GM19328 (cell line): ENCODE results near the gene PHTF2.
"Not testable (repeated sequence)": the region's sequence is repeated elsewhere in the genome, so short reads cannot be mapped to it uniquely, and the experiment has no call there.

Experiments used
- ATAC-seq: cut with Tn5 transposase; IDR thresholded peaks from one replicate; pipeline ENCODE4 v1.9.1; 2021; ENCODE audit warnings: mild to moderate bottlenecking, moderate library complexity; ENCODE audit not compliant: unreplicated experiment

Gene PHTF2

DNA sequence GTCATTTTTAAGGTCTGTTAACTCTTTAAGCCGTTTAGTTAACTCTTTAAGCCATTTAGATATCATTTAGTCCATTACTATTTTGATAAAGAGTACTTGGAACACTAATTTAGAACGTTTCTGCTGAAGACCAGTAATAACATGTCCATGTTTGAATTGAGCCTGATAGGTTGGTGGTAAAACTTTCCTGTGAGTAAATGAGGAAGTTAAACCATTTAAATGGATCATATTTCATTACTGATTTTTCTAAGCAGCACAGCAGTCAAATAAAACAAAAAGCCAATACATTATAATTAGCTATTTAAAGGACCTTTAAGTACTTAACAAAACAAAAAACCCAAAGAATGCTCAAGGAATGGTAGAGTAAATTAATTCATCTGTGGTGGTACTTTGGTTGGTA lies 29.4 kb downstream of the PHTF2 start:
- ATAC-seq = no peak

DNA sequence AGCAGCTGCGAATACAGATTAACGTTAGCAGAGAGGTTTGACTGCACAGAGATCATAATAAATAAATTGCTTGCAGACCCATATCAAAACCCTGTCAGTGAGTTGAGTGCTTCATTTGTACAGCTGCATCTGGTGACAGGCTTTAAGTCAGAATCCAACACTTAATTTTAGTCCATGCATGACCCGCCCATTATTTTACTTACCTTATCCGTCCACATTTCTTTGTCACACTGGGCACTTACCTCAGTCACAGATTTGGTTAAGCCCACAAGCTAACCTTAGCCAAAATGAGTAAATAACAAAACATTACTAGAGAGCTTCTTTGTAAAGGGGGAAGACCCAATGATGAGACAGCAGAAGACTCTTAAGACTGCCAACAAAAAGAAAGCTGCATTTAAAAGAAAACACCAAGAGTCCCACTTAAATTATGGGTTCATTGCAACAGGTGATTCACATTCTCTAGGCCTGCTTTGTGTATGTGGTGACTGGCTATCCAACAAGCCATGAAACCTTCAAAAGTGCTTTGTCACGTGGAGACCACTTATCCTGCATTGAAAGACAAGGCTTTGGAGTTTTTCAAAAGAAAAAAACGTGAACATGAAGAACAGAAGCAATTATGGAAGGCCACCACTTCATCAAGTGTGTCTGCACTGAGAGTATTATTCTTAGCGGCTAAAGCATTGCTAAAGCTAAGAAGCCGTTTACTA lies 32.2 kb downstream of the PHTF2 start:
- ATAC-seq = no peak

DNA sequence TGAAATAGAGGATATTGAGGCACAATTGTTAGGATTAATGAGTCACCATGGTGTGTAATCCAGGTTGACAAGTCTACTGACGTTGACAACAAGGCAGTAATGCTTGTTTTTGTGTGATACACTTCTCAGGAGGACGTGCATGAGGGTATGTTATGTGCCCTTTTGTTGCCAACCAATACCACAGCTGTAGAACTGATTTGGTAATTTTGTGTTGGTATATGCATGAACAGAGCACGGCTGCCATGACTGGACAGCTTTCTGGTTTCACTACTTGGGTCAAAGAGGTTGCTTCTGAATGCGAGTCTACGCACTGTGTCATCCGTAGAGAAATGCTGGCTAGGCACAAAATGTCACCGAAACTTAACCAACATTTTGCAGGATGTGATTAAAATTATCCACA lies 32.9 kb downstream of the PHTF2 start:
- ATAC-seq = no peak

DNA sequence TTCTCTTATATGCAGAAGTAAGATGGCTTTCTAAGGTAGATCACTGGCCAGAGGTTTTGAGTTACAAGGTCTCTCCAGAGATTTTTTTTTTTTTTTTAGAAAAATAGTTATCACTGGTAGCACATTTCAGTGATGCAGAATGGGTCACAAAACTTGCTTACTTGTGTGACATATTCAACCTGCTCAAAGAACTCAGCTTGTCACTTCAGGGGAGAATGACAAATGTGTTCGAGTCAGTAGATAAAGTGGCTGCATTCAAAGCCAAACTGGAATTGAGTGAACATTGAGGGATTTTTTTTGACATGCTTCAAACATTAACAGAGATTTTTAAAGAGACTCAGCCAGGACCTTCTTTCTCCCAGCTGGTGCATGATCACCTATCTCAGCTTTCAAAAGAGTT lies 33.4 kb downstream of the PHTF2 start:
- no peak for ATAC-seq

DNA sequence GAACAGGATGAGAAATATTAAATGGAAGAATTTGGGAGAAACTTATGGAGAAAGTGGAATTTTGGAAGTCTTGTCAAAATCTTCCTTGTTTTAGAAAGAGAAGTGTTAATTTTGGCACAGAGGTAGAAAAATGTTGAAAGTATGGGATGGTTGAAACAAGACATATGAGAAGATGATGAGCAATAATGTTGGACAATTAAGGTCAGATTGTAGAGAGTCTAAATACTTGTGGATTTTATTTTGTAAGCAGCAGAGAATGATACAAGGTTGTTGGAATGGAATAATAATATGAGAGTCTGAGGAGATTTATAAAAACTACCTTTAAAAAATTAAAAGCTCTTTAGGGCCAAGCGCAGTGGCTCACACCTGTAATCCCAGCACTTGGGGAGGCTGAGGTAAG lies 34.6 kb downstream of the PHTF2 start:
- ATAC-seq = no peak

DNA sequence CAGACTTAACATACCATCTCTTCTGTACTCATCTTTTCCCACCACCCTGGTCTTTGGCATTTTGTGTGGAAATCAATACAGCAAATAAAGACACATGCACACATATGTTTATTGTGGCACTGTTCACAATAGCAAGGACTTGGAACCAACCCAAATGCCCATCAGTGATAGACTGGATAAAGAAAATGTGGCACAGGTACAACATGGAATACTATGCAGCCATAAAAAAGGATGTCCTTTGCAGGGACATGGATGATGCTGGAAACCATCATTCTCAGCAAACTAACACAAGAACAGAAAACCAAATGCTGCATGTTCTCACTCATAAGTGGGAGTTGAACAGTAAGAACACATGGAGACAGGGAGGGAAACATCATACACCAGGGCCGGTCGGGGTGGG lies 37.9 kb downstream of the PHTF2 start:
- not testable (repeated sequence) for ATAC-seq

DNA sequence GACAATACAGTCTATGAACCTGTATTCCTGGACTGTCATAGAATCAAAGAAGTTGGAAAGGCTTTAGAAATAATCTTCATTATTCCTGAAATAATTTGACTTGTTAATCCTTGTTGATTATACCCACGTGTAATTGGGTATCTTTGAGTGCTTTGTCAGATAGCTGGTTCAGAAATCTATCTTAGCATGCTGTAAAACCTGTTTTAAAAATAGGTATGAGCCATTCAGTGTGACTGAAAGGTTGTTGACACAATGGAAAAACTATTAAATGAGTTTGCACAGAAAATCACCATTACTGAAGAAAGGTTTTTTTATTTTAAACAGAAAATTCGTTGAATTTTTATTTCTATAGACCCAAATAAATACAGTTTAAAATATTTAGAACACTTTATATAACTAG lies 38.7 kb downstream of the PHTF2 start:
- no peak for ATAC-seq

DNA sequence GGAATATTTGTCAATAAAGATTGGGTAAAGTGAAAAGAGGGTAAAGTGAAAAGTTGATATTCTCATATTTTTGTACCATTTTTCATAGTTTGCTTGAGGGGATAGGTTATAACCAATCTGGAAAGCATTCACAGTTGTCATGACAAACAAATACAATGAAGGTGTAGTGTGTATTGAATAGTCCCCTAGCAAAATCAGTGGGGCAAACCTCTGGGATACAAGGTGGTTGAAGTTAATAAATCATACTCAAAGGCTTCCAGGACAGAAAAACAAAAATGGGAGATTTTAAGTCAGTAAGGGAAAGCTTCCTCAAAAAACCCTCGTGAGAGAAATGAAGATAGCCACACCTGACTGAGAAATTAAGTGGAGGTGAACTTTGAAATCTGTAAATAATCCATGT lies 39.4 kb downstream of the PHTF2 start:
- no peak for ATAC-seq

DNA sequence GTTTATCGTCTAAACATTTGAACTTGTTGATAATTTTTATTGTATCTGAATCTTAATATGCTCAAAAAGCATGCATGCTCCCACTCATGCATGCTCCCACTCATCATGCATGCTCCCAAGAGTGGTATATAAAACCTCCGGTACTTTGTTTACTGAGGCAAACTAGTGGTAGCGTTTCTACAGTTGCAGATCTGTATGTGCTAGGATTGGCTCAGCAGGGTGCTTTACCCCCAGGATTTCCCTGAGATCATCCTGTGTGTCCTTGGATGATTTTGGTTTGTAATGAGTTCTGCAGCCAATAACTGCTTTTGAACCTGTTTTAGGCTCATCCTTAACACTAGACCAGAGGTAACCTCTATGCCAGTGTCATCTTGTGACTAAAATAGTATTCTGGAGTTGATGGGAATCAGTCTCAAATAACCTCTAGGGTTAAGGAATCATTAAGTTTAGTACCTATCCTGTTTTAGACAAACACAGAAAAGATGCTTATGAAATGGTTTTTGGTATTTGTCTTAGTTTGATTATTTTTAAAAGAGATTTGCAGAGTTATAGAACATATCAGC lies 40.4 kb downstream of the PHTF2 start:
- ATAC-seq = no peak

DNA sequence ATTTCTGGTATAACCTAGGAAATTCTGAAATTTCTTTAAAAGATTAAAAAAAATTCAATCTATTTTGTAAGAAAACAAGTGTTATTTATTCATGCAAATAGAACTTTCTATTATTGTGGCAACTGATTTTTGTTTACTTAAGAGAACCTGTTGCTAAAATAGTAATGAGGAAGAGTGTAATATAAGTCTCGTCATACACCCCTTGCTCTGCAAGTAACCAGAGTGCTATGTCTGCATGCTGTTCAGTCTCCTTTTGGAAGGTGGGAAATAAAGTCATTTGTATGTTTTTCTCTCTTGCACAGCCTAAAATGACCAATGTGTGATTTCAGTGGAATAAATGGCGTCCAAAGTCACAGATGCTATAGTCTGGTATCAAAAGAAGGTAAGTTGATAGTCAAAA lies 41.3 kb downstream of the PHTF2 start:
- ATAC-seq = no peak

DNA sequence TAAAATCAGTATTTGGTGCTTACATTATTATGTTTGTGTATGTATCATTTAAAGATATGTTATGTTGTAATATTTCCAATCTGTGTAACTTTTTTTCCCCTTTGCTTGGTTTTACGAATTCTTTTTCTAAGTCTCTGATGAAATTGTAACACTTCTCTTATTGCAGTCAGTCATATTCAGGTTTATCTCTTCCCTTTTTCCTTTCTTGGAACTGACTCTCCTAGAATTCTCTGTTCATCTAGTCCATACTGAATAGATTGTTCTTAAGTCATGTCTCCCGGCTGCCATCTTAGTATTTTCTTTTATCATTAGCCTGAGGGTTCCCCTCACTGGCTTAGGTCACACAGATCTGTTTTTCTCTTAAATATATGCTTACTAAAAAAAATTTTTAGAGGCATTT lies 44.6 kb downstream of the PHTF2 start:
- ATAC-seq = no peak

DNA sequence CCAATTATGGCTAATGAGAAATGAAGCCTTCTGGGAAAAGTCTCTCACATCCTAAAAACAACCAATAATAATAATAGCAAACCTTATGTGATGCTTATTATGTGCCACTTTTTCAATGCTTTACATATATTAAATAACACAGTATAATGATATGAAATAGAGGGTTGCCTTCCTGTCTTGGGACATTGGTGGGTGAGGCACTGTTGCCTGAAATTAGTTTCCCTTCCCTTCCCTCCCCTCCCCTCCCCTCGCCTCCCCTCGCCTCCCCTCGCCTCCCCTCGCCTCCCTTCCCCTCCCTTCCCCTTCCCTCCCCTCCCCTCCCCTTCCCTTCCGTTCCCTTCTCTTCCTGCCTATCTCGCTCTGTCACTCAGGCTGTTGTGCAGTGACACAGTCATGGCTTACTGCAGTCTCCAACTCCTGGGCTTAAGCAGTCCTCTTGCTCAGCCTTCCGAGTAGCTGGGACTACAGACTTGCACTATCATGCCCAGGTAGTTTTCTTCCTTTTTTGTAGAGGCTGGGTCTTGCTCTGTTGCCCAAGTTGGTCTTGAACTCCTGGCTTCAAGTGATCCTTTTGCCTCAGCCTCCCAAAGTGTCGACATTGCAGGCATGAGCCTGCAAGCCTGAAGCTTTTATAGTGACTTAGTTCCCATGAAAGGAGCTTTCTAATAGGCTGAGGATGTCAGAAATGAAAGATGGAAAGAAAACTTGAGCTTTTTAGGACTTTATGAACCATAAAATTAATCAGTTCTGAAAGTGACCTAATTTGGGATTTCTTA lies 47.9 kb downstream of the PHTF2 start:
- ATAC-seq = no peak

DNA sequence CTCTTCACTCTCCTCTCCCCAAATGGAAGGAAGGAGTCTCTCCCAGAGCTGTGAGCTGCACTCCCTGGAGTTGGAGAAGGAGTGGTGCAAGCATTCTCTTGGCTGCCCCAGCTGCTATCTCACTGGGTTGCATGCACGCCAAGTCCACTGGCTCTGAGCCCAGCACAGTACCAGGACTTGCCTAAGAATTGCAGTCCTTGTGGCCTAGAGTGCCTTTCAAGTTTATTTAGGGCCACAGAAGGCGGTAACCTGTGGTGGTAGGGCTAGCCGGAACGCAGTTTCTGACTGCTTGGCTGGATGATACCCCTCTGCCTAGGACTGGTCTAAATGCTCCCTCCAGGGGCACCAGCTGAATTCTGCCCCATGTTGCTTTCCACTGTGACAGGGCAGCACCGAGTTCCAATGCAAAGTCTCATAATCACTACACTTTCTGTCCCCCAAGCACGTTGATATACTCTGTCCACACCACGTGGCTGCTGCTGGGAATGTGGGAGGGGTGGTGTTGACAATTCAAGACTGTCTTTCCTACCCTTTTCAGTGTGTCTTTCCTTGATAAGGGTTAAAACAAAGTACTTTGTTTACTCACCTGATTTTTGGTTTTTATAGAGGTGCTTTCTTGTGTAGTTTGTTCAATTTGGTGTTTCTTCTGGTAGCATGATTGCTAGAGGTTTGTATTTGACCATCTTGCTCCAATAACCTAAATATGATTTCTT lies 57.0 kb downstream of the PHTF2 start:
- no peak for ATAC-seq

DNA sequence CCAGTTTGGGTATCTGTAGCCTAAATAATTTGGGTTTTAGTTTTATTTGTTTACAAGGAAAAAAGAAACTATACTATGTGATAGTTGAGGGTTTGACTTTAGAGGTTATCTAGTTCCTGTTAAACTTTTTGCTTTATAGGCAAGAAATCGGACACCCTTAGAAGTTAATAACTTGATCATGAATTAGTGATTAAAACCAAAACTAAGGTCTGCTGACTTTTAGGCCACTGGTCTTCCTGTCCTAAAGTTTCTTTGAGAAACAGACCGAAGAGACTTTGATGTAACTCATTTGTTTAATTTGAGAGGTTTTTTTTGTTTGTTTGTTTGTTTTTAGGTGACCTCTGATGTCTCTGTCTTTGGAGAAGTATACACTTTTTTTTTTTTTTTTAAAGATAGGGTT lies 59.7 kb downstream of the PHTF2 start:
- no peak for ATAC-seq

DNA sequence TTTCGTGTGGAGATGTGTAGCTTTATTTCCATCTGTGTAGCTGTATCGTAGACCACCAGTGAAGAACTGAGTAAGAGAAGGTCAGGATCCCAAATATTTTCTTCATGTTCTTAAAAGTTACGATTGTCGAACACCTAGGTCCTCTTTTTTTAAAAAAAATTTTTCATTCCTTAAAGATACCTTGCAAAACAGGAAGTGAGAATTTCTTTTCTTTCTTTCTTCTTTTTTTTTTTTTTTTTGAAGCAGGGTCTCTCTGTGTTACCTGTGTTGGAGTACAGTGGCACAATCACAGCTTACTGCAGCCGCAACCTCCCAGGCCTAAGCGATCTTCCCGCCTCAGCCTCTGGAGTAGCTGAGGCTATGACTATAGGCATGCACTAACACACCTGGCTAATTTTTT lies 60.8 kb downstream of the PHTF2 start:
- no peak for ATAC-seq

DNA sequence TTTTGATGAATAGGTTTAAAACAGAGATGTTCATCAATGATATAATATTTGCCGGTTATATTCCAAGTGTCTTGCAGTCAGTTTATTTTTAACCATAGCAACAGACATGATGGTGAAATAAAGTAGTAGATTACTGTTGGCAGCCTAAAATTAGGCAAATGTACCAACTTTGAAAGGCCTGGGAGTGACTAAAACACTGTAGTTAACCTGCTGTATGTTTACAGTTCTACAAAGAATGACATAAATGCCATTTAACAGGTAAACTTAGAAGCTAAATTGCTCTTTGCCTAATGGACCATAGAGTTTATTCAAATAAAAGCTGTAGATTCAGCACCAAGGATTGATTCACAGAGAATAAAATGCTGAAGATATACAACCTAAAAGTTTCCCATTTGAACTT lies 64.1 kb downstream of the PHTF2 start:
- no peak for ATAC-seq

DNA sequence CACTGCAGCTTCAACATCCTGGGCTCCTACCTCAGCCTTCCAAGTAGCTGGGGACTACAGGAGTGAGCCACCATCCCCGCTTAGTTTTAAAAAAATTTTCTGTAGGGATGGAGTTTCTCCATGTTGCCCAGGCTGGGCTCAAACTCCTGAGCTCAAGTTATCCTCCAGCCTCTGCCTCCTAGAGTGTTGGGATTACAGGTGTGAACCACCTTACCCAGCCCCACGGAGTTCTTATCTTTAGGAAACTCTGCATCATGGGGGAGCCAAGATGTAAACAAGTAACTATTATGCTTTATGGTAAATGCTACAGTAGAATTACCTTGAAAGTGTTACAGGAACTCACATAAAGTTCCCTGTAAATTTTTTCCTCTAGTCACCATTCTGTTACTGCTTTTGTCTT lies 65.3 kb downstream of the PHTF2 start:
- ATAC-seq = no peak

DNA sequence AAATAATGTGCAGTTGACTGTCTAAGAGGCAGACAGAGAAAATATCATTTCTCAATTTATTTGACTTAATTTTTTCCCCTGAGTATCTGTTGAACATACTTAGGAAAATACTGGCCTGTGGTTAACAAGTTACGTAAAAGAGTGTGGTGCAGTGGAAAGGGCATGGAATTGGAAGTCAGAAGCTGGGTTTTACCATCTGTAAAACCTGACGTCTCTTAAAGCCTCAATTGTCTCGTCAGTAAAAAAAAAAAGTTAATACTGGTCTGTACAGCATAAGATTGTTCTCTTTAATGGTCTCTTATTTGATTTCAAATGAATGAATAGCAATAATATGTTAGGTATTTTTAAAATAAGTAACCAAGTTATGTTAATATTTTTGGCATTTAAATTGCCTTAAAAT lies 67.8 kb downstream of the PHTF2 start:
- no peak for ATAC-seq

DNA sequence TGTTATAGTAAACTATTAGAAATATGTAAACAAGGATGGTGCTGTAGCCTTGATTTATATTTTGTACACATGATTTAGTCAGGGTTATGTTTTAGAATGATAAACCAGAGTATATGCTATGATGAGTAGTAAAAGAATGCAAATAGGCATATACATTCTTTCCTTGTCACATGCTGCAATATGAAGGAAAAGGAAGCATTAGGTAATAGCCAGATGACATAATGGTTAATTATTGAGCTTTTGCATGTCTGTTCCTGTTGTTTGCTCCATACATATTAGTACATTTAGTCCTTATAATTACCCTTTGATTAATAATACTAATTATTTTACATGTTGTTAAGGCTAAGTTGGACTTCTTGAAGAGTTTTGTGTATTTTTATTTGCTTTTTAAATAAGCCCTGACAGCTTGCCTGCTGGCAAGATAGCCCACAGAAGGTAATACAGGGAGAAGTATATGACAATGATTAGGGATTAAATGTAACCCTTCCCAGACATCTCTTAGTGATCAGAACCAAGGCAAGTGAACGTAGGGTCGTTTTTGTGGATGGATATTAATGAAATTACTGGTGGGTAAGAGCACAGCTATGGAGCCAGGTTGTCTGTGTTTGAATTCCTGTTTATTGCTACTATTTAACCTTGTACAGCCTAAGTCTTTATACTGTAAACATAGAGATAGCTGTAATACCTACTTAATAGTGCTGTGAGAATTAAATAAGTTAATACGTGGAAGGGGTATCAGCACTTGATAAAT lies 68.4 kb downstream of the PHTF2 start:
- ATAC-seq = no peak

DNA sequence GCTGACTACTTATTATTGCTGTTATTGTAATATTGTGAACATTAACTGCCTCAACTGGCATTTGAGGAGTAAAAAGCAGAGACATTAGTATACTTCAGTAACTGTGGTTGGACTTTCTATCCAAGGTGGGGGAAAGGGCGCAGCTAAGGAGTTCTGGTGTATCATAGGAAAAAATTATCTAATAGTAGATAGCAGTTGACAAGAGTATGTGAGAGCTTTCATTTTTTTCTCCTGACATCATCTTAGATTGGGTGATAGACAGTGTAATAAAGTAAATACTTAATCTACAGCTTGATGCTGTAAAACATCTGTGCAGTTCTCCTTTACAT lies 68.9 kb downstream of the PHTF2 start:
- ATAC-seq = no peak

DNA sequence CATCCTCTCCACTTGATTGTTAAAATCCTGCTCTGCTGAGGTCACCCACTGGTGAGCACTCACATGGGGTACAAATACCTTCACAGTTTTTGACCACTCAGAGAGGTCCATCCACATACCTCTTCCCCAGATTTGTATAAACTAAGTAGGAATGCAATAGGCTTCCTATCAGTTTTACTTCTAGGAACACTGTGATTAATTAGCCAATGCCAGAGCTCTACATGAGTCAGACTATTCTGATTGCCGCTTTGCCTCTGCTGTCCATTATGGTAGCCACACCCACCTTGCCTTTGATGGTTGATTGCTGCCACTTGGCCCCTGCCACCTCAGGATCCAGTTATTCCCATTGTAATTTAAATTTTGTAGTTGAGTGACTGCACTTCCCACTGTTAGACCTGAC lies 73.7 kb downstream of the PHTF2 start:
- not testable (repeated sequence) for ATAC-seq
